Mucosa of stomach (tissue), 1 donor: ENCODE data around the gene SRF.

Source experiments
- H3K27me3 ChIP-seq: one replicate; pipeline ENCODE4 v1.7.0; 2013; ENCODE audit warnings: mild to moderate bottlenecking, low read length; ENCODE audit not compliant: control insufficient read depth, insufficient read depth
- H3K36me3 ChIP-seq: one replicate; pipeline ENCODE4 v1.7.0; 2013; ENCODE audit warnings: low read length; ENCODE audit not compliant: control insufficient read depth, insufficient read depth
- H3K4me1 ChIP-seq: one replicate; pipeline ENCODE4 v1.7.0; 2013; ENCODE audit warnings: mild to moderate bottlenecking, low read length; ENCODE audit not compliant: control insufficient read depth, insufficient read depth
- H3K4me3 ChIP-seq: one replicate; pipeline ENCODE4 v1.7.0; 2013; ENCODE audit warnings: low read length
- H3K9ac ChIP-seq: one replicate; pipeline ENCODE4 v1.7.0; 2013; ENCODE audit warnings: mild to moderate bottlenecking, low read length, moderate library complexity
- H3K9me3 ChIP-seq: one replicate; pipeline ENCODE4 v1.7.0; 2013; ENCODE audit warnings: mild to moderate bottlenecking, low read length, moderate library complexity; ENCODE audit not compliant: control insufficient read depth
- donor health status: Pancreatic carcinoma.

Gene SRF

GRCh38 chr6:43159599-43159998 lies 11.5 kb upstream of the SRF start:
- H3K9me3 ChIP-seq, result no peaks in the 10 kb centered on the region
- no peak overlapping the region for H3K9ac ChIP-seq
- H3K4me3 ChIP-seq, result no peak overlapping the region
- no peaks in the 10 kb centered on the region for H3K4me1 ChIP-seq
- H3K36me3 ChIP-seq, result no peaks in the 10 kb centered on the region
- H3K27me3 ChIP-seq, result no peaks in the 10 kb centered on the region

- Histone ChIP-seq H3K9ac (no peak overlapping the region), H3K36me3 (no peaks in the 10 kb centered on the region), H3K9me3 (no peaks in the 10 kb centered on the region), H3K4me3 (no peak overlapping the region), H3K27me3 (no peaks in the 10 kb centered on the region), H3K4me1 (no peaks in the 10 kb centered on the region)
Measured at GRCh38 chr6:43163899-43164298, 7.2 kb upstream of the SRF start.

GRCh38 chr6:43170417-43170930 lies 595 bp upstream of the SRF start:
- Histone ChIP-seq H3K9ac (peak overlapping the region; percentile 92), H3K4me3 (peak overlapping the region; percentile 87), H3K36me3 (peaks cover 2% of the 10 kb centered on the region), H3K4me1 (peaks cover 28% of the 10 kb centered on the region), H3K9me3 (no peaks in the 10 kb centered on the region), H3K27me3 (no peaks in the 10 kb centered on the region)

DNA sequence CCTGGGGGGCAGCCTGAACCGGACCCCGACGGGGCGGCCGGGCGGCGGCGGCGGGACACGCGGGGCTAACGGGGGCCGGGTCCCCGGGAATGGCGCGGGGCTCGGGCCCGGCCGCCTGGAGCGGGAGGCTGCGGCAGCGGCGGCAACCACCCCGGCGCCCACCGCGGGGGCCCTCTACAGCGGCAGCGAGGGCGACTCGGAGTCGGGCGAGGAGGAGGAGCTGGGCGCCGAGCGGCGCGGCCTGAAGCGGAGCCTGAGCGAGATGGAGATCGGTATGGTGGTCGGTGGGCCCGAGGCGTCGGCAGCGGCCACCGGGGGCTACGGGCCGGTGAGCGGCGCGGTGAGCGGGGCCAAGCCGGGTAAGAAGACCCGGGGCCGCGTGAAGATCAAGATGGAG lies 636 bp downstream of the SRF start:
- peak overlapping the region; percentile 74 for H3K4me3 ChIP-seq
- peak overlapping the region; percentile 92 for H3K9ac ChIP-seq
- H3K36me3 ChIP-seq, result peaks cover 13% of the 10 kb centered on the region
- H3K9me3 ChIP-seq, result no peaks in the 10 kb centered on the region
- no peaks in the 10 kb centered on the region for H3K27me3 ChIP-seq
- peaks cover 32% of the 10 kb centered on the region for H3K4me1 ChIP-seq

GRCh38 chr6:43172104-43173007 lies 1.3 kb downstream of the SRF start:
- Histone ChIP-seq H3K27me3 (no peaks in the 10 kb centered on the region), H3K9me3 (no peaks in the 10 kb centered on the region), H3K4me3 (peak overlapping the region; percentile 74), H3K36me3 (peaks cover 16% of the 10 kb centered on the region), H3K4me1 (peaks cover 32% of the 10 kb centered on the region), H3K9ac (peak overlapping the region; percentile 92)

GRCh38 chr6:43173591-43174262 lies 2.7 kb downstream of the SRF start:
- Histone ChIP-seq H3K36me3 (peaks cover 22% of the 10 kb centered on the region), H3K4me1 (peaks cover 32% of the 10 kb centered on the region), H3K9ac (peak overlapping the region; percentile 92)

DNA sequence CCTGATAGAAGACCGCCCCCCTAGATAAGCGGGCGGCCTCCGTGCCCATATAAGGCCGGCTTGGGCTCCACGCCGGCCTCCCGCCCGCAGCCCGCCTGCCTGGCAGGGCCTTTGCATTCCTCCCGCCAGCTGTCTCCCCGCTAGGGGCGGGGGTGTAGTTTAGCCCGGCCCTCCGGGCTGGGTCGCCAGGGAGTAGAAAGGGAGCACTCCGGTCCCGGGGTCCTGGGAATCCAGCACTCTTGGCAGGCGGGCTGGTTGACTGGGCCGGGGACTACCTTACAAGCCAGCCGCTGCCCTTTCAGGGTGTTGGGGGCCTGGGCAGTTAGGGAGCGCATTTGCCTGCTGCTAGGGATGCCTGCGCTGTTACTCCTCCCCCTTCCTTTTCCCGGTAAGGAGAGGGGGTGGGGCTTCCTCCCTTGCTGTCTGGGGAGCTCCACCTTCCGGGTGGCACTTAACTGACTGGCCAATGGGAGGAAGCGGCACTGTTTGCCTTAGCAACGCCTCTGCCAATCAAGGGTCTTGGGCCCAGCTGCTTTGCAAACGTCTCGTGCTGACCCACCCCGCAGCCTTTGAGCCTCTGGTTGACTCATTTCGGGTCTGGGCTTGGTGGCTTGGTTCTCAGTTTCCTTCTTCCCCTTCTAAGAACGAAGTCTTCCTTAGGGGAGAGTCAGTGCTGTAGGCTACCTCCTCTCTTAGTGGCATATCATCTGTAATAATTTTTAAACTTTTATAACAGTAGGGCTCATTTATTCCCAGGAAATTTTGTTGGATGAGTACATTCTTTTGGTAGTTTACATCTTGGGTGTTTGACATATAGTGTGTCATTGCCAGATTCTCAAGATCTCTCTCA lies 3.4 kb downstream of the SRF start:
- Histone ChIP-seq H3K4me1 (peaks cover 32% of the 10 kb centered on the region), H3K36me3 (peaks cover 25% of the 10 kb centered on the region), H3K9me3 (no peaks in the 10 kb centered on the region), H3K27me3 (no peaks in the 10 kb centered on the region), H3K9ac (peak overlapping the region; percentile 92), H3K4me3 (no peak overlapping the region)

More at GRCh38 chr6:43173591-43174262, 2.7 kb downstream of the SRF start:
- Histone ChIP-seq H3K27me3 (no peaks in the 10 kb centered on the region), H3K4me3 (no peak overlapping the region), H3K9me3 (no peaks in the 10 kb centered on the region)

DNA sequence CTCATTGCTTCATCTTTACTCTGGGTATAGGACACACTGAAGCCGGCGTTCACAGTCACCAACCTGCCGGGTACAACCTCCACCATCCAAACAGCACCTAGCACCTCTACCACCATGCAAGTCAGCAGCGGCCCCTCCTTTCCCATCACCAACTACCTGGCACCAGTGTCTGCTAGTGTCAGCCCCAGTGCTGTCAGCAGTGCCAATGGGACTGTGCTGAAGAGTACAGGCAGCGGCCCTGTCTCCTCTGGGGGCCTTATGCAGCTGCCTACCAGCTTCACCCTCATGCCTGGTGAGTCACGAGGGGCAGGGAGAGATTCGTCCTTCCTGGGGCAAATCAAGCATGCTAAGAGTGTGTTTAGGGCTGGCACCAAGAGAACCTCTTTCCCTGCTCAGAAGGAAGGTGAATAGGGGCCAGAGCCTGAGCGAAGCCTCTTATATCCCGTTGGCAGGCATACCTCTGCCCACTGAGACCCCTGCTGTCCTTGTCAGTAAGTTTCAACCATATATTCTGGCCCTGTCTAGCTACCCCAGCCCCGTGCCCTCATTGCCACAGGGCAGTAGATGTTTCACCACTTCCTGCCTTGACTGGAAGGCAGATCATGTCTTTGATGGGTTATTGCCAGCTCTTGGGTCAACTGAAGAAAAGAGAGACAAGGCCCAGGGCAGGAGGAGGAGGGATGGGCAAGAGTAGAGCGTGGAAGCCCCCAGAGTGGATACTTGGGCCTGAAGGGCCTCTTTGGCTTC lies 4.8 kb downstream of the SRF start:
- no peaks in the 10 kb centered on the region for H3K27me3 ChIP-seq
- H3K9me3 ChIP-seq, result no peaks in the 10 kb centered on the region
- H3K36me3 ChIP-seq, result peaks cover 25% of the 10 kb centered on the region
- H3K4me1 ChIP-seq, result peaks cover 32% of the 10 kb centered on the region
- no peak overlapping the region for H3K4me3 ChIP-seq
- H3K9ac ChIP-seq, result peak overlapping the region; percentile 38

- H3K36me3 ChIP-seq, result peaks cover 25% of the 10 kb centered on the region
- no peaks in the 10 kb centered on the region for H3K27me3 ChIP-seq
- no peaks in the 10 kb centered on the region for H3K9me3 ChIP-seq
- no peak overlapping the region for H3K9ac ChIP-seq
- peaks cover 32% of the 10 kb centered on the region for H3K4me1 ChIP-seq
- no peak overlapping the region for H3K4me3 ChIP-seq
Measured at GRCh38 chr6:43176423-43176786, 5.3 kb downstream of the SRF start.

GRCh38 chr6:43178150-43178549 lies 7.1 kb downstream of the SRF start:
- Histone ChIP-seq H3K4me3 (no peak overlapping the region), H3K27me3 (no peaks in the 10 kb centered on the region), H3K9ac (no peak overlapping the region), H3K36me3 (peaks cover 25% of the 10 kb centered on the region), H3K9me3 (no peaks in the 10 kb centered on the region), H3K4me1 (peaks cover 34% of the 10 kb centered on the region)
